ENCODE data around the gene CRLF2. TPM values are rescaled to one million over a fixed set of nuclear protein-coding genes. Genes with fewer than 3 reads are reported as not detected.

The CRLF2 gene
- polyA plus RNA-seq, 3 donors, result 0.11 to 0.17 TPM; not detected in 1

DNA sequence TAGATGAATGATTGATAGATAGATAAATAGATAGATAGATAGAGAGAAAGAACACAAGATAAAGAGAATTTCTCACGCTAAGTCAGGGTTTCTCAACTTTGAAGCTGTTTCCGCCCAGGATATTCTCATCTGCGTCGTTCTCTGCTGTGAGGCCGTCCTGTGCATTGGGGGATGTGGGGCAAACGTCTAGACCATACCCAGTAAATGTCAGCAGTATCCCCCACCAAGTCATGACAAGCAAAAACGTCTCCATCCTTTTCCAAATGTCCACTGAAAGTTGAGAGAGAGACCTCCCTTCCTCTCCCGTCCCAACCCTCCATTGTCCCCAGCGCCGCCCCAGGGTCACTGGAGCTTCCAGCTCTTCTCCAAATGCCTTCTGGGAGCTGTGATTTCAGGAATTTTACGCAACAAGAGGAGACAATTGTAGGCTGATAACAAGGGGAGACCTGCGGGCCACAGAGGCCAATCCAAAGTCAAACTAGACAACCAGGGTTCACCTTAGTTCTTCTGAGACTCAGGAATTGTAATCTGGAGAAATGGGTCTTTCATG, 8.9 kb upstream of the CRLF2 start:
- no peaks in the 10 kb centered on the region for H3K36me3 ChIP-seq (replicated peaks in 1 of 2; ENCODE audit: control insufficient read depth in 1 of 2, insufficient read depth in 2 of 2, low read length in 2 of 2)
- peaks cover 22 to 29% of the 10 kb centered on the region in 2 donors for H3K9me3 ChIP-seq (replicated peaks in 1 of 2; ENCODE audit: control insufficient read depth in 1 of 2, insufficient read depth in 1 of 2, low read length in 2 of 2)
- Mint-ChIP-seq H3K27me3 (ENCODE audit: low read depth in 3 of 3) (peaks cover 5 to 22% (median 11%) of the 10 kb centered on the region in 3 donors), H3K9me3 (peaks cover 11 to 37% (median 33%) of the 10 kb centered on the region in 7 donors), H3K4me3 (no peak overlapping the region), H3K4me1 (peaks cover 10% of the 10 kb centered on the region), H3K36me3 (peaks cover 4 to 8% of the 10 kb centered on the region in 2 donors), H3K27ac (peak overlapping the region in 3 of 7 donors; percentile 92 to 95 (median 95))
- H3K4me3 ChIP-seq (replicated peaks in 1 of 3; ENCODE audit: low read depth in 2 of 3, low read length in 3 of 3), result no peak overlapping the region
- TF ChIP-seq, protein P1, sequence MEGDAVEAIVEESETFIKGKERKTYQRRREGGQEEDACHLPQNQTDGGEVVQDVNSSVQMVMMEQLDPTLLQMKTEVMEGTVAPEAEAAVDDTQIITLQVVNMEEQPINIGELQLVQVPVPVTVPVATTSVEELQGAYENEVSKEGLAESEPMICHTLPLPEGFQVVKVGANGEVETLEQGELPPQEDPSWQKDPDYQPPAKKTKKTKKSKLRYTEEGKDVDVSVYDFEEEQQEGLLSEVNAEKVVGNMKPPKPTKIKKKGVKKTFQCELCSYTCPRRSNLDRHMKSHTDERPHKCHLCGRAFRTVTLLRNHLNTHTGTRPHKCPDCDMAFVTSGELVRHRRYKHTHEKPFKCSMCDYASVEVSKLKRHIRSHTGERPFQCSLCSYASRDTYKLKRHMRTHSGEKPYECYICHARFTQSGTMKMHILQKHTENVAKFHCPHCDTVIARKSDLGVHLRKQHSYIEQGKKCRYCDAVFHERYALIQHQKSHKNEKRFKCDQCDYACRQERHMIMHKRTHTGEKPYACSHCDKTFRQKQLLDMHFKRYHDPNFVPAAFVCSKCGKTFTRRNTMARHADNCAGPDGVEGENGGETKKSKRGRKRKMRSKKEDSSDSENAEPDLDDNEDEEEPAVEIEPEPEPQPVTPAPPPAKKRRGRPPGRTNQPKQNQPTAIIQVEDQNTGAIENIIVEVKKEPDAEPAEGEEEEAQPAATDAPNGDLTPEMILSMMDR (IDR thresholded peaks at IDR 0.05), result no peak
- H3K9ac ChIP-seq (ENCODE audit: insufficient read depth, low read length, poor library complexity, severe bottlenecking), result no peak overlapping the region
- H3K27me3 ChIP-seq (ENCODE audit: control insufficient read depth in 2 of 2, insufficient read depth in 2 of 2, low read length in 2 of 2), result peaks cover 0 to 4% of the 10 kb centered on the region in 2 donors
- no peak for DNase-seq
- H3K4me2 ChIP-seq (replicated peaks; ENCODE audit: extremely low read depth, low read length, poor library complexity, severe bottlenecking), result no peak overlapping the region
- H3K4me1 ChIP-seq (ENCODE audit: control insufficient read depth in 1 of 2, insufficient read depth in 2 of 2, low read length in 2 of 2), result peaks cover 17 to 23% of the 10 kb centered on the region in 2 donors
- no peak overlapping the region for H3K27ac ChIP-seq (ENCODE audit: low read depth in 1 of 2, low read length in 2 of 2)
- H2AFZ ChIP-seq (ENCODE audit: insufficient read depth, low read depth, low read length, poor library complexity, severe bottlenecking), result no peak overlapping the region
- H3K79me2 ChIP-seq (ENCODE audit: insufficient read depth, low read length), result no peaks in the 10 kb centered on the region
- WGBS (ENCODE audit: insufficient coverage), result no CpG with 5 or more reads among the region's 12 CpGs
- H4K20me1 ChIP-seq (ENCODE audit: insufficient read depth, low read length), result no peaks in the 10 kb centered on the region
- intact Hi-C loops (cut with micrococcal nuclease), result no loop called here

DNA sequence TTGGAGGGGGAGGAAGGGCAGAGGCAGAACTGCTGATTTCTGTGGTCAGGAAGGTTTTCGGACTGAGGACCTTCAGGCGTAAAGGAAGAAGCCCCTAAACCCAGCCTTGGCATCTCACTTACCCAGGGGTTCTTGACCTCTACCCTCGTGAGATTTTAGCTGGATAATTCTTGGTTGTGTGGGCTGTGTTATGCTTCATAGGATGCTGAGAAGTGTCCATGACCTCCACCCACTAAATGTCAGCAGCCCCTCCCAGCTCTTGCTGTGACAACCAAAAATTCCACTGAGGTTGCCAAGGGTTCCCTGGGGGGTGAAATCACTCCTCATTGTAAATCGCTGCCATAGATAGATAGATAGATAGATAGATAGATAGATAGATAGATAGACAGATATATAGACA, 5.8 kb upstream of the CRLF2 start:
- DNase-seq, result no peak
- Mint-ChIP-seq H3K36me3 (peaks cover 3% of the 10 kb centered on the region in 2 donors), H3K27me3 (ENCODE audit: low read depth in 3 of 3) (peaks cover 10 to 31% (median 24%) of the 10 kb centered on the region in 3 donors), H3K4me3 (no peak overlapping the region), H3K9me3 (peaks cover 3 to 11% (median 7%) of the 10 kb centered on the region in 7 donors), H3K4me1 (peaks cover 30% of the 10 kb centered on the region), H3K27ac (no peak overlapping the region)
- peaks cover 32 to 39% of the 10 kb centered on the region in 2 donors for H3K4me1 ChIP-seq (ENCODE audit: control insufficient read depth in 1 of 2, insufficient read depth in 2 of 2, low read length in 2 of 2)
- H3K27ac ChIP-seq (ENCODE audit: low read depth in 1 of 2, low read length in 2 of 2), result no peak overlapping the region
- WGBS (ENCODE audit: insufficient coverage), result no CpG with 5 or more reads among the region's 4 CpGs
- H4K20me1 ChIP-seq (ENCODE audit: insufficient read depth, low read length), result no peaks in the 10 kb centered on the region
- no peaks in the 10 kb centered on the region for H3K36me3 ChIP-seq (replicated peaks in 1 of 2; ENCODE audit: control insufficient read depth in 1 of 2, insufficient read depth in 2 of 2, low read length in 2 of 2)
- no peak overlapping the region for H2AFZ ChIP-seq (ENCODE audit: insufficient read depth, low read depth, low read length, poor library complexity, severe bottlenecking)
- TF ChIP-seq, protein P1 (IDR thresholded peaks at IDR 0.05), result no peak
- H3K9ac ChIP-seq (ENCODE audit: insufficient read depth, low read length, poor library complexity, severe bottlenecking), result no peak overlapping the region
- no peaks in the 10 kb centered on the region for H3K79me2 ChIP-seq (ENCODE audit: insufficient read depth, low read length)
- peaks cover 3 to 4% of the 10 kb centered on the region in 2 donors for H3K9me3 ChIP-seq (replicated peaks in 1 of 2; ENCODE audit: control insufficient read depth in 1 of 2, insufficient read depth in 1 of 2, low read length in 2 of 2)
- intact Hi-C loops (cut with micrococcal nuclease), result no loop called here
- no peak overlapping the region for H3K4me3 ChIP-seq (replicated peaks in 1 of 3; ENCODE audit: low read depth in 2 of 3, low read length in 3 of 3)
- peaks cover 0 to 4% of the 10 kb centered on the region in 2 donors for H3K27me3 ChIP-seq (ENCODE audit: control insufficient read depth in 2 of 2, insufficient read depth in 2 of 2, low read length in 2 of 2)
- H3K4me2 ChIP-seq (replicated peaks; ENCODE audit: extremely low read depth, low read length, poor library complexity, severe bottlenecking), result no peak overlapping the region
